GM18951 (cell line): ENCODE results near the gene SPOCK2.

Source experiments
- POLR2A ChIP-seq: IDR thresholded peaks from 4 replicates; pipeline ENCODE4 v1.6.1; 2011; ENCODE audit warnings: mild to moderate bottlenecking; ENCODE audit not compliant: insufficient read length, insufficient read depth; ENCODE audit errors: extremely low read depth
- in situ Hi-C: fragments of 300-500 bp; cut with MboI; formaldehyde crosslinking; loops from one replicate; pipeline ENCODE4 v1.12.0; 2022; ENCODE audit warnings: low sequenced_read_pairs, mixed read lengths, inconsistent platforms; ENCODE audit not compliant: unreplicated experiment

Gene SPOCK2

GRCh38 chr10:72087969-72088888, at the start of gene SPOCK2:
TSS of gene SPOCK2 (minus strand) at chr10:72088551. CDS start at chr10:72088328, 223 bp downstream.
- TF ChIP-seq POLR2A: no peak
- in situ Hi-C loops: no loop called here

DNA sequence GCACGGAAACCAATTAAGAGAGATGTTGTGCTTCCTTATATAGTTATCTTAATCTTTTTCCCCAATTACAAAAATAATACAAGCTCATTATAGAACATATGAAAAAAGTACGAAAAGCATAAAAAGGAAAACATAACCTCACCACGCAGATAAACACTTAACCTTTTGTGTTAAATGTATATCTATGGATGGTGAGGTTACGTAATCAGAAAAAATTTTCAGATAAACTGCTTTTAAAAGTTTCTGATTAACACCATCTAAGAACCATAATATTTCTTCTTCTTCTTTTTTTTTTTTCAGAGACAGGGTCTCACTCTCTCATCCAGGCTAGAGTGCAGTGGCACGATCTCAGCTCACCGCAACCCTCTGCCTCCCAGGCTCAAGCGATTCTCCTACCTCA, 49.2 kb upstream of the SPOCK2 start:
- no peak for TF ChIP-seq POLR2A
- in situ Hi-C loops: loop anchor here (10.0 kb wide), 1 partner anchor 197 kb away; no protein-coding TSS in a partner anchor

DNA sequence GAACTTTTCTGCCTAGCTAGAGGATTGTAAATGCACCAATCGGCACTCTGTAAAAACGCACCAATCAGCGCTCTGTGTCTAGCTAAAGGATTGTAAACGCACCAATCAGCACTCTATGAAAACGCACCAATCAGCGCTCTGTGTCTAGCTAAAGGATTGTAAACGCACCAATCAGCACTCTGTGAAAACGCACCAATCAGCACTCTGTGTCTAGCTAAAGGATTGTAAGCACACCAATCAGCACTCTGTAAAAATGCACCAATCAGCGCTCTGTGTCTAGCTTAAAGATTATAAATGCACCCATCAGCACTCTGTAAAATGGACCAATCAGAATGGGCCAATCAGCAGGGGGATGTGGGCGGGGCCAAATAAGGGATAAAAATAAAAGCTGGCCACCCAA, 47.9 kb upstream of the SPOCK2 start:
- in situ Hi-C loops: loop anchor here (10.0 kb wide), 1 partner anchor 199 kb away; no protein-coding TSS in a partner anchor

DNA sequence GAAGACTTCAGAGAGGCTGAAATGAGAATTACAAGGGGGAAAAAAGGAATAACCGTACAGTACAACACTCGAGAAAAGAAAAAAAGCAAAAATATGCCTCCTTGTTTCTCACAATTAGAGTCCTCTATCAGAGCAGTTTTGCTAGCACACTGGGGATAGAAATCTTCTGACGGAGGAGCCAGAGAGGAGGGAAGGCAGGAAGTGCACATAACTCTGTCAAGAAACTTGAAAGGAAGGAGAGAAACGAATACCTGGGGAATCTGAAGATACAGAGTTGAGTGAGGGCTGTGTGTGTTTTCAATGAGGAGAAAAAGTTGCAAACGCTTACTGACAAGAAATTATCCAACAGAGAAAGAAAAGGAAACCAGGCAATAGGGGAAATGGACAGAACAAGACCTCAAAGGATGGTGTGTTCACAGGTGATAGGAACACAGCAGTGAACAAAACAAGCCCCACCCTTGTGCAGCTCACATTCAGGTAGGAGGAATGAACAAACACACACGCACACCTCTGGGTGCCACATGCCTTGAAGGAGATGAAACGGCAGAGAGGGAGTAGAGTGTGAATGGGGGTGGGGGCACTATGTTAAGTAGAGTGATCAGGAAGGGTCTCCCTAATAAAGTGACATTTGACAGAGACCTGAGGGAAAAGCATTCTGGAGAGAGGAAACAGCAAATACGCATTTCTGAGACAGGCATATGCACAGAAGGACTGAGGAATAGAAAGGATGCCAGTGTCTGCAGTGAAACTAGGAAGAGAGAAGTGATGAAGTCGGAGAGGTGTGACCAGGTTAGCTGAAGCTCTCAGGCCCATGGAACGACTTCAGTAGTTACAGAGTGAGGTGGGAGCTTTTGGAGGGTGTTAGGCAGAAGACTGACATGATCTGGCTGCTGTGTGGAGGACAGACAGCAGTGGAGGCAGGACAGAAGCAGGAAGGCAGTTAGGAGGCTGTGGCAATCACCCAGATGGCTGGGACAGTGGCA, 46.7 kb upstream of the SPOCK2 start:
- in situ Hi-C loops: loop anchor here (10.0 kb wide), 1 partner anchor 200 kb away; no protein-coding TSS in a partner anchor
- no peak for TF ChIP-seq POLR2A

GRCh38 chr10:72133517-72133916, 45.2 kb upstream of the SPOCK2 start:
- in situ Hi-C loops: loop anchor here (10.0 kb wide), 1 partner anchor 201 kb away; no protein-coding TSS in a partner anchor
- TF ChIP-seq POLR2A: no peak

GRCh38 chr10:72132854-72133253, 44.5 kb upstream of the SPOCK2 start:
- in situ Hi-C loops: loop anchor here (10.0 kb wide), 1 partner anchor 202 kb away; no protein-coding TSS in a partner anchor

DNA sequence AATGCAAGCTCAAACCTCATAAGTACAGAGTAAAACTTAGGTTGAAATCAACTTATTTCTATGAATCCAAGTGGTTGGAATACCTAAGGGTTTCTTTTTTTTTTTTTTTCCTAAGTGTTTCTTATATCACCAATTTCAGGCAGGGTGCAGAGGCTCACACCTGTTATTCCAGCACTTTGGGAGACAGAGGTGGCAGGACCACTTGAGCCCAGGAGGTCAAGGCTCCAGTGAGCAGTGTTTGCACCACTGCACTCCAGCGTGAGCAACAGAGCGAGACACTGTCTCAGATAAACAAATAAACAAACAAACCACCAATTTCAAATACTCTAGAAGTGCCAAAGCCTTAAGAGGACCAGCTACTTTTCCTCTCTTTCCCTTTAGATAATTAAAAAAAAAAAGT, 39.2 kb upstream of the SPOCK2 start:
- no peak for TF ChIP-seq POLR2A

More at GRCh38 chr10:72132854-72133253, 44.5 kb upstream of the SPOCK2 start:
- no peak for TF ChIP-seq POLR2A

DNA sequence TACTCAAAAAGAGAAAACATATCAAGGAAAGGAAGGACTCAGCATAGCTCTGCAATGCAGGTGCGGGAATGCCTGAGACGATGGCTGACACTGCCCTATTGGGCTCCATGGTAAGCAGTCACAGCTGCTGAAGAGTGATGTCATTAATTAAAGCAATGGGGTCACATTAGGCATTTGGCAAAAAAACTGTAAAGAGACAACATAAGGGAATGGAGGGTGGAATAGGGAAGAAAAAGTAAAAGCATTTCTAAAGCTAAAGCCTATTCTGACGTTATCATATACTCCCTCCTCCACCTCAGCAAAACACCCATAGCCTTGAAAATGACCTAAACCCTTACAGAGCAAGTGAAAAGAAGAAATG, 38.5 kb upstream of the SPOCK2 start:
- in situ Hi-C loops: no loop called here

More for the DNA sequence above, 39.2 kb upstream of the SPOCK2 start:
- in situ Hi-C loops: no loop called here

DNA sequence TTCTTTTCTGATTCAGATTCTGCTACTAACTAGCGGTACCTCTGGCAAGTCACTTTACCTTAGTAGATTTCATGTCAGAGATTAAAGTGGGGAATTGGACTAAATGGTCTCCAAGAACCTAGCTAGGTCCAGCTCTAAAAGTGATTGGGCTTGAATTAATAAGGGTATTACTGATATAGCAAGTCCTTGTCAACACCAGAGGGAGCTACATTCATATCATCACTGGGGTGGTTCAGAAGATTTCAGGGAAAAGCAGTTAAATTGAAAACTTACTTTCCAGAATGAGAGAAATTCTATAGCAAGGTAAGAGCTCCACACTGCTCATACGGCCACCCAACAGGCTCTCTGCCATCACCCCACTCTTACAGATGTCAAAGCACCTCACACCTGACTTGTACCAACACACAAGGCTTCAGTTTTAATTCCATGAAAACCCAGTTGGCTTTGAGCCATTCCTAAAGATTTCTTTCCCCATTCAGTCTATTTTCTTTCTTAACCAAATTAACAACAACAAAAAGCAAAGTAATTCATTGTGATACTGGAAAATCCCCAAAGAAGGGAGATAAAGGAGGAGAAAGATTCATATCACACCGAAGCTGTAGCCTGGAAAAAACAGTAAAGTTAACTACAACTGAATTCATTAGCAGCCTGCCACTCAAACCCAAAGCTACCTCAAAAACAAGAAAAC, 38.0 kb upstream of the SPOCK2 start:
- in situ Hi-C loops: no loop called here
- TF ChIP-seq POLR2A: no peak

More for the DNA sequence above, 38.5 kb upstream of the SPOCK2 start:
- TF ChIP-seq POLR2A: no peak

GRCh38 chr10:72124989-72125388, 36.6 kb upstream of the SPOCK2 start:
- TF ChIP-seq POLR2A: no peak
- in situ Hi-C loops: no loop called here

DNA sequence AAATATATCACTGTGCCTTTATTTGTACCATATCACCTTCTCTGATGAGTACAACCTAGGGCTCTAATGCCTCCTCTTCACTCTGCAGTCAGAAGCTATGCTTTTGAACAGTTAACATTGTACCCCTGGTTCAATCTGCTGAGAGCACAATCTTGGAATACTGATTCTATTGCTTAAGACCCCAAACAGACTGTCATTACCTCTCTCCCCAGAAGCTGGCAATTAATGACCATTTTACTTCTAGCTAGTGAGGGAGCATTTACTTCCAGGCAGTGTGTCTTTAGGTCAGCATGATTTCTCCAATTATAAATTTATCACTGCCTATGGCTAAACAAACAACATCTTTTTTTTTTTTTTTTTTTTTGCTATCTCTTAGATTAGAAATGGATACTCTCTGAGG, 36.0 kb upstream of the SPOCK2 start:
- in situ Hi-C loops: no loop called here
- TF ChIP-seq POLR2A: no peak

- TF ChIP-seq POLR2A: no peak
- in situ Hi-C loops: no loop called here
Observed at GRCh38 chr10:72123616-72124015, 35.3 kb upstream of the SPOCK2 start.
